GM19239 (cell line): ENCODE results near the gene VANGL1.

ENCODE experiments used
- DNase-seq: peaks from one replicate; pipeline ENCODE4 v3.0.0; 2011; ENCODE audit warnings: low spot score; ENCODE audit not compliant: insufficient read length
- FAIRE-seq: peaks from 2 replicates; lab custom pipeline; 2011; peaks lifted over from hg19 to GRCh38; lab: Jason Lieb, UNC

VANGL1 gene

DNA sequence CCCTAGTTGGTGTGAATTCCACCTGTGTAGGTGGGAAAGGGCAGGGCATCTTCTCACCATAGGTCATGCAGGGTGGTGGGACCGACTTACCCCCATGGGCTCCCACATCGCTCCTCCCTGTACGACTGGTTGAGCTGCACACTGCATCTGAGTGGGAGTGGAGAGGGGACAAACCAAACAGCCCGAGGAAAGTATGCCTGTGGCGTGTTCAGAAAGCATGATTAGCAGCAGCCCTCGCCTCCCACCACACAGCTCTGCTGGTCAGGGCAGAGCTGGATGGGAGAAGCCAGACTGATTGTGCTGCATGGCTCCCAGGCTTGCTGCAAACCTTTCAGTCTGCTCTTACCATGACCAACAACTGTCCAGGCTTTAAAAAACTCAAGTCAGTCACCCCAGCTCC is 24.4 kb downstream of the VANGL1 start:
- DNase-seq (no peak), FAIRE-seq (no peak)

DNA sequence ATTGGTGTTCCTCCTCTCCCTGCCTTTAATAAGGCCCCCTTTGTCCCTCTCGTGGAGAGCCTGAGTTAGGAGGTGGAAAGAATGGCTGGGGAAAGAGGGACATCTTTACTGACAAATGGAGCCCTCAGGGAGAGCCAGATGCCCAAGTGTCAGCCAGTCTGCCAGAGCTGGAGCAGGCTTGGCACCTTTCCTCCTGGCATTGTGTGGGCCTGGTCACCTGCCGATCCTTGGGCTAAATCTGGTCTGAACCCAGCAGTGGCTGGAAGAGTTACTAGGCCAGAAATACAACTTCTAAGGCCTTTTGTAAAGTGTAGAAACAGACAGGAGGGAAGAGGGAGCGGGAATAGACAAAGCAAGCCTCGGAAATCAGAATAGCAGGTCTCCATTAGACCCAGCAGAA is 24.9 kb downstream of the VANGL1 start:
- DNase-seq, result no peak
- no peak for FAIRE-seq

DNA sequence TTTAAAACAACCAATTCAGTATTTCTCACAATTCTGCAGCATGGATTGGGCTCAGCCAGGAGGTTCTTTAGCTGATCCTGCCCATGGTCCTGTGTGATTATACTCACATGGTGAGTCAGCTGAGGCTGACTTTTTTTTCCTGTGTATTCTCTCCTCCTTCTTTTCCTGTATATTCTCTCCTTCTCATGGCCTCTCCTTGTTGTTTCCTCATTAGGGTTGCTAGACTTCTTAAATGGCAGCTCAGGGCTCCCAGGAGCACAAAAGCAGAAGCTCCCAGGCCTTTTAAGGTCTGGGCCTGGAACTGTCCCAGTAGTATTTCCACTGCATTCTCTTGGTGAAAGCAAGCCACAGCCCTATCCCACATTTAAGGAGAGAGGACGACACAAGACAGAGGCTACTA is 26.8 kb downstream of the VANGL1 start:
- no peak for FAIRE-seq
- no peak for DNase-seq

DNA sequence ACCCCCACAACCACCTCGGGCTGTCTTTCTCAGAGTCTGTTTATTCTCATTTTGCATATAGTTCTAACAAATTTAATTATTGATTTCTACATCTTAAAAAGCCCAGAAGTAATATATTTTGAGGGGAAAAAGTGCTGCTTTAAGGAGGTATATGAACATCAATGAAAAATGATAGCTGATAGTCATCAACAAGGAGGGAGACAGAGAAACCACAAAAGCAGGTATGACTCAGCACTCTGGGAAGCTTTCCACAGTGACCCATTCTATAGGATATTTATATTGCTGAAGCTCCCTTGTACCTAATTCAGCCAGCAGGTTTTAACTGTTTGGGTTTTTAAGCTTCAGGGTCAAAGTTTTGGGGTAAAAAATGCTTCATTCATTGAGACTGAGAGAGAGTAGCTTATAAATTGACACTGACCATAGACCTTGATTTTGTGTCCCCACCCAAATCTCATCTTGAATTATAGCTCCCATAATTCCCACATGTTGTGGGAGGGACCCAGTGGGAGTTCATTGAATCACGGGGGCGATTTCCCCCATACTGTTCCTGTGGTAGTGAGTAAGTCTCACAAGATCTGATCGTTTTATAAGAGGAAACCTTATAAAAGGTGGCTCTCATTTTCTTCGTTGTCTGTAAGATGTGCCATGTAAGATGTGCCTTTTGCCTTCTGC is 27.4 kb downstream of the VANGL1 start:
- DNase-seq, result no peak
- no peak for FAIRE-seq

DNA sequence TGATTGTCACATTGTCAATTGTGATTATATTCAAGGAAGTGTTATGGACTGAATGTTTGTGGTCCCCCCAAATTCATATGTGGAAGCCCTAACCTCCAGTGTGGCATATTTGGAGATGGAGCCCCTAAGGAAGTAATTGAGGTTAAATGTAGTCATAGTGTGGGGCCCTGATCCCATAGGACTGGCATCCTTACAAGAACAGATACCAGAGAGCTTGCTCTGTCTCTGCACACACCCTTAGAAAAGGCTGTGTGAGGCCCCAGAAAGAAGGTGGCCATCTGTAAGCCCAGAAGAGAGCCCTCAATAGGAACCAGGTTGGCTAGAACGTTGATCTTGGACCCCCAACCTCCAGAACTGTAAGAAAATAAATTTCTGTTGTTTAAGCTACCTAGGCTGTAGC is 28.1 kb downstream of the VANGL1 start:
- DNase-seq (no peak), FAIRE-seq (no peak)

DNA sequence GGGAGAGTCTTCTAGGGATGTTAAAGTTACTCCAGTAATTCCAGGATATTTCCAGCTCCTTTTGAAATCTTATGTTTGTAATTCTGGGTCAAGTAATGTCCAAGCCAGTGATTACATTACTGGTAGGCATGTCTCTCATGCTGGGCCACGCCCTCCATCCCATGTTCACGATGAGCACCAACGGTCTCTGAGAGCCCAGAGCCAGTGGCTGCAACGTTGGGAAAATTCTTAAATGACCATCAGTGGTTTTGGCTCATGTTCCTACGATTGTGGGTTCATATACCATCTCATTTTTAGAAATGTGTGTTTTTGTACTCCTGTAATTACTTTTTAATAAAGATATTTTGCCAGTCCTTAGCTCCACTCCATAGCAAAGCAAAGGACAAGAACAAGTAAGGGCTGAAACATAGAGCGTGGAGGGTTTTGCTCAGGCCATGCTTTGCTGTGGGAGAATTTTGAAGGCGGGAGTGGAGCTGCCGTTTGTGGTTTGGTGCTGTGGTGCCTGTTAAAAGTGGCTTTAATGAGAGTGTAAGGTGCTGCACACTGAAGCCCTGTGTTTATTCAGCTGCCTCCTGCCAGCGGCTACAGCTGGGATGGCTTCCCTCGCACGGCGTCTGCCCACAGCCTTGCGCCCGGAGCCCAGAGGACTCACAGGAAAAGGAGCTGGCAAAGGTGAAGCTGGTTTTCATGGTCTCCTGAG is 28.9 kb downstream of the VANGL1 start:
- DNase-seq (no peak), FAIRE-seq (no peak)

DNA sequence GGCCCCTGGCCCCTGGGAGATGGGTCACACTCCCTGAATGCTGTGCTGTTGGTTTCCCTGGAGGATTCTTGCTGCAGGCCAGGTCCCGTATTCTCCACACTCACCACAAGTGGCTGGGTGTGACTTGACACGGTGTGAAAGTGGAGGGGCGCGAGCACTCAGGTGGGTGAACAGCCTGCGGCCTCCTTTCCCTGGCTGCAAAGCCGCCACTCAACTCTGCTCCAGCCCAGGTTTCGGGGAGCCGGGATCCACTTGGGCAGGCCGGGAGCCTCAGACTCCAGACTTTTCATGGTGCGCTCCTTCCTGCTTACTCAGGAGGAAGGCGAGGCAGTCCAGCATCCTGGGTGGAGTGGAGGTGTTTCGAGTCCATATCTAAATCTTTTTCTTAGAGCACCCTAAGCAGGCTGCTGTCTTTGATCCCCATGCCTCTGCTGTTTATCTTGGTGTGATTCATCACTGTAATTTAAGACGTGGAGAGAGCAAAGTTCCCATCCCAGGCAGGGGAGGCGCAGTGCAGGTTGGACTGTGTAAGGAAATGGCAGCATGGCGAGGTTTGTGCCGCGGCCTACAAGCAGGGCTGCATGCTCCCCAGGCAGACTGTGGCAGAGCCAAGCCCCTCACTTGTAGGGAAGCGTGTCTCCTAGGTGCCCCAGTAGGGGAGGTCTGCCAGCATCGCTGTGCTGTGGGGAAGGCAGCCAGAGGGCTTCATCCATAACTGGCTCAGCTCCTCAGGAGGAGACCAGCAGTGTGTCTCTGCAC is 29.6 kb downstream of the VANGL1 start:
- no peak for DNase-seq

DNA sequence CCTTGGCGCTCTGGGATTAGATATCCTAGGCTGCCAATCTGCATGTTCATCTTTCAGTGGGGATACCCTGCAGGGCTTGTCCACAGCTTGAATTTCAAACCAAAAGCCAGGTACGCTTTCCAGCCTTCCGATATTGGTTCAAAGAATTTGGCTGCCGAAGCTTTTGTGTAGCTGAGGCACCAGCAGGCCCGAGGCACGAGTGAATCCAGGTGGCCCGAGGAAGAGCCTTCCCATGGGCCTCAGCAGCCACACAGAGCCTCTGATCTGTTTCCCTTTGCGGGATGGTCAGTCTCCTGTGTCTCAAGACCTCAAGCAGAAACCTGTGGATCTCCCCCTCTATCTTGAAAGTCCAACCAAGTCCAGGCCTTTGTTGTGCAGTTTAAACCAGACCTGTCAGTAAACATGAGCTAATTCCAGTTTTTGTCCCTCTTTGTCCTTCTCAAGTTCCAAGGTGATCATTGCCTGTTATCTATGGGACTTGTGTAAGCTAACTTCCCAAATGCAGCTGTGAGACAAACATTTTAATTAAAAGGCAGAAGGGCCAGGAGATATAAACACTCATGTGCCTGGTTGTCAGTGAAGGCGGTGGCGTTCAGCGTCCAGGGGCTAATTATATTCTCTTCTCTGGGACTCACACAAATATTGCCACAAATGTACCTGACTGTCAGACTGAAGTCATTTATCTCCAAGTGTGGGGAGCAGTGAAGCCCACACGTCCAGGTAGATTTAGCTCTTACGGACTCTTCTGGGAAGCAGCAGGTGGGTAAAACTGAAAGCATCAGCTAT is 30.6 kb downstream of the VANGL1 start:
- DNase-seq, result no peak
- FAIRE-seq, result no peak

More for the DNA sequence above, 29.6 kb downstream of the VANGL1 start:
- no peak for FAIRE-seq

DNA sequence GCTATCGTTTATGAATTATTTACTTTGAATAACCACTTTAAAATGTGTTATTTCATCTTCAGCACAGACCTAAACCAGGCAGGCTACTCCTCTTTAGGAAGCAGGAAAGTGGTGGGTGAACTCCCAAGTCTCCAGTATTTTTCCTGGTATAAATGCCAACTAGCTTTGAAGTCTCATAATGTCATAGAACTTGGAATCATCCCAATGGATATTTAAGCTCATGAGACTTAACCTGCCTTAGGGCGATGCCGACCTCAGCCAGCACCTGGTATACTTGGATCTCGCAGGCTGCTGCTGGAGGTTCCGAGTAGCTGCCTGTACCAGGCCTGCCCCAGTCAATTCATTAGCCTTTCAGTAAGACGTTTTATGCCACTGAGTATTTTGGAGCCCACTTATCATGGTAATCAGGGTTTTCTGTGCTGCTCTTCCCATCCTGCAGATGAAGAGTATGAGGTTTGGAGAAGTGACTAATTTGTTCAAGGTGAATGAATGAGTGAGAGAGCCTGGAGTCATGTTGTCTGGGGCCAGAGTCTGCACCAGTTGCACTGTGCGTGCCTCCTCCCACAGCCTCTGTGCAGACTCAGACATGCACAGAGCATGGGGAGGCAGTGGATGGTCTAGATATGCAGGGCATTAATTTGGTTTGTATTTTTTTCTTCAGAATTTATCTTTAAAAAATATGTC is 34.9 kb downstream of the VANGL1 start:
- no peak for DNase-seq
- no peak for FAIRE-seq

DNA sequence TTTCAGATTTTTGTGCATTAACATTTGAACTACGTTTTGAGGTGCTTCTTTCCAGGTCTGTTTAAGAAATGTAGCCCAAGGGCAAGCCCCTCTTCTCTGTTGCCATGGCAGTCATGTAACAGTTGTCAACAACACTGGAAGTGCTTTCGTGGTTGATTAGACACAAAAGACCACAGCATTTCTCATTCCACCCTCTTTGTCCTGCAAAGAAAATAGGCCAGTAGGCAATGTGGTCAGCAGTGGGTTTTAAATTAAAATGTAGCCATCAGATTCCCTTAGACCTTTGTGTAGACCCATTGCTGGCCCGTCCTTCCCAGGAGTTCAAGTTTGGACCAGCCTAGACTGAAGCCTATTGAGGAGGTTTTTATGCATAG is 35.4 kb downstream of the VANGL1 start:
- FAIRE-seq, result no peak
- DNase-seq, result no peak

DNA sequence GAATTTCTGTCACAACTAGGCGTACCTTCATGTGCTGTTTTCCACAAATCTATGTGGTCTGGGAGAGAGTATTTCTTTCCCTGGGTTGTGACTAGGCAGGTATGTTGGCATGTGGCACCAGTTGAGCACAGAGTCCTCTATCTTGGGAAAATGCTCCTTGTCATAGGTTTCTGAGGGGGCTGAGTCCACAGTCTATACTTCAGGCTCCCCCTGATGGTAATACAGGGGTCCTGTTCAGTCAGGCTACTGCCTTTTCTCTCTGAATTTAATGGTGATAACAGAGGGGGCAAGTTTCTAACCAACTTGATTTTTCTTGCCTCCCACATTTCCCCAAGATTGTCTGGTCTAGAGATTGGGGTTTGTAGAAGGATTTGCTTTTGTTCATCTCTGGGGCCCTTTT is 35.8 kb downstream of the VANGL1 start:
- DNase-seq (no peak), FAIRE-seq (no peak)

DNA sequence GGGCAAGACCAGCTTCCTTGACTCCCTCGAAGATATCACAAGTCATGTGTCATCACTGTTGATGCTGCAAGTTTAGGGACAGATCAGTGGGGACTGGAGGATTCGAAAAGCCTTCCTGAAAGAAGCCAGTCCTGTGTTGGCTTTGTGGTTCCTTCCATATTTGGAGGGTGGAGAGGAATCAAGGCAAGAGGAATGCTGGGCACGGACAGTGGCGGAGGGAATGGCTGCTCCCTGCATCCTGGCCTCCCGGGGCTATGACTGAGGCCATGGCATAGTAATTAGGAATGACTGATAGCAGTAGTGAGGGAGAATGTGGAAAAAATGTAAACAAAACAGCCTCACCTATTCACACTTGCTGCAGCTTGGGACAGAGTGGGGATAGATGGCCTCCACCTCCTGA is 36.4 kb downstream of the VANGL1 start:
- FAIRE-seq (no peak), DNase-seq (no peak)

DNA sequence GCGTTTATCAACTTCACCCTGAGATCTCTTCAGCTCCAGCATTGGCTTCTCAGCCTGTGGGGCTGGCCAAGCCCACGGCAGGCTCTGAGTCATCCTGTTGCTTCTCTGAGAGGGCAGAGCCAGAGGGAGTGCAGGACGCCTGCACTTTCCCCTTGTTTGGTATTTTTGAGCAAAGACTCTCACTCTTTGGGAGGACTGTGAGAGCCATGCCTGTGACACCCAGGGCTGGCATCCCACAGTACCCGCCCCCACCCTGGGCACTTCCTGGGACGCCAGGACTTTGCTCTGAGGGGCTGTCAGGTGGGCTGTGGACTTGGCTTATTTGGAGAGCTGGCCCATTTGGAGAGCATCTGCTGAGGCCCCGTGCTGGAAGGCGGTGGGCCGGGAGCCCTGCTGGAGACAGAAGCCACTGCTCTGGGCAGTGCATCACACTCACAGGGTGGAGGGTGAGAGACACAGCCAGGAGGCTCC is 37.4 kb downstream of the VANGL1 start:
- DNase-seq (no peak), FAIRE-seq (no peak)

DNA sequence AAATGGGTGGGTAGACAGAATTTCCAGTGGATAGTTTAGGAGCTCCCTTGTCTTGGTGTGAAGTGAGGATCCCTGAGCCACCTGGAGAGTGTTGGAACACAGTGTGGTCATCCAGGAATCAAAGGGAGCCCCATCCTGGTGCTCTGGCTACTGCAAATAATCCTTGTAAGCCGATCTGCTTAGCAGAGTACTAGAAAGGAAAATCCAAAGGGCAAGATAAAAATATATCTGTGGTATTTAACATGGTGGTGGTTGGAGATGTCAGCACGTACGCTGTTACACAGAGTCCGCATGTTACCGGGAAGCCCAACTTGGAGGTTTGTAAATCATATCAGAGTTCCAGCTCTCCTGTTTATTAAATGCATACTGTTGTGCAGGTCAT is 39.0 kb downstream of the VANGL1 start:
- no peak for FAIRE-seq

DNA sequence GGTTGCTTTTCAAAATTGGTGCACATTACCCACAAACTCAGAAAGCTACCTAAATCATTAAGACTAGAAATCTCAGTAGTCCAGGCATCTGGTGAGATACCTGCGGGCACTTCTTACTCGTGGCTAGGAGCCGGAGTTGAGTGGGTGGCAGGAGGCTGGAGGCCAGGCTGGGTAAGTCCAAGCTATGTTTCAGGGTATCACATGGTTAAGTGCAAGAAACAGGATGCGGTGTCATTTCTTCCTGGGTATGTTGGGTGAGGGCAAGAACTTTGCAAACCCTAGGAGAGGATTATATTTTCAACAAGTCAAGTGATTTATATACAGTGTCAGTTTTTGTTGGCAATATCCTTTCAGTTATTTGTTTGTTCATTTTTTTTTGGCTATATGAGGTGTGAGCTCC is 41.0 kb downstream of the VANGL1 start:
- DNase-seq (no peak), FAIRE-seq (no peak)

More for the DNA sequence above, 39.0 kb downstream of the VANGL1 start:
- no peak for DNase-seq

DNA sequence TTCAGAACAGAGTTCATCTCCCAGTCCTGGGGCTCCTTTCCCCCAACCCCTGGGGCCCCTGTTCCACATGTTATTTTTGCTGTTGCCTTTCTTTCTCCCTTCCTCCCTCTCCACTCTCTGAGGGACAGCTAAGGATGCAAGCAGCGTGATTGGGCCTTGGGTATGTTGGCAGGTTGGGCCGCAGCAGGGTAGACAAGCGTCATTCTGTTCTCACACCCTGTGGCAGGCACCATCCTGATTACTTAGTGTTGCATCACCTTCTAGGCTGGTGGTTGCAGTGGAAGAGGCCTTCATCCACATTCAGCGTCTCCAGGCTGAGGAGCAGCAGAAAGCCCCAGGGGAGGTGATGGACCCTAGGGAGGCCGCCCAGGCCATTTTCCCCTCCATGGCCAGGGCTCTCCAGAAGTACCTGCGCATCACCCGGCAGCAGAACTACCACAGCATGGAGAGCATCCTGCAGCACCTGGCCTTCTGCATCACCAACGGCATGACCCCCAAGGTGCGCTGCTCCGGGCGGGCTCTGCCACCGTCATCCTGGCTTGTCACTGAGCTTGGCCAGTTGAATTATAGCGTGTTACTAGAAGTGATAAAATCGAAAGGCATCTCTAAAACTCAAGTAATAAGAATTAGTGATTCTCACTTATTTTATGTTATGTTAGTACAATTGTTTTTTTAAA is 43.4 kb downstream of the VANGL1 start:
- no peak for DNase-seq
- FAIRE-seq, result no peak

DNA sequence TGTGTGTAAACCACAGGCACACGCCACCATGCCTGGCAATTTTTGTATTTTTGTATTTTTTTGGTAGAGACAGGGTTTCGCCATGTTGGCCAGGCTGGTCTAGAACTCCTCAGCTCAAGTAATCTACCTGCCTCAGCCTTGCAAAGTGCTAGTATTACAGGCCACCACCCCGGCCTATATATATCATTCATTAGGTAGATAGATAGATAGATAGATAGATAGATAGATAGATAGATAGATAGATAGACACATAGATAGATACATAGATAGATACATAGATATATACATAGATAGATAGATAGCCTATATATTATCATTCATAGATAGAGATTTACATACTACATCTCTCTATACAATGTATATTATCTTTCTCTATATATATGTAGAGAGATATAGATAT is 46.0 kb downstream of the VANGL1 start:
- DNase-seq (no peak), FAIRE-seq (no peak)

DNA sequence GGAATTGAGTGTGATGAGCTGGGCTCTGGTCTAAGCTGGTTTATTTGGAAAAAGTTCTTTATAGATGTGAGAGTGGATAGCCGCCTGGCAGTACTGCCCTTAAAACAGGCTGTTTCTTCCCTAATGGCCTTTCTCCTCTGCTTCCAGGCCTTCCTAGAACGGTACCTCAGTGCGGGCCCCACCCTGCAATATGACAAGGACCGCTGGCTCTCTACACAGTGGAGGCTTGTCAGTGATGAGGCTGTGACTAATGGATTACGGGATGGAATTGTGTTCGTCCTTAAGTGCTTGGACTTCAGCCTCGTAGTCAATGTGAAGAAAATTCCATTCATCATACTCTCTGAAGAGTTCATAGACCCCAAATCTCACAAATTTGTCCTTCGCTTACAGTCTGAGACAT is 49.2 kb downstream of the VANGL1 start:
- FAIRE-seq (no peak), DNase-seq (no peak)

DNA sequence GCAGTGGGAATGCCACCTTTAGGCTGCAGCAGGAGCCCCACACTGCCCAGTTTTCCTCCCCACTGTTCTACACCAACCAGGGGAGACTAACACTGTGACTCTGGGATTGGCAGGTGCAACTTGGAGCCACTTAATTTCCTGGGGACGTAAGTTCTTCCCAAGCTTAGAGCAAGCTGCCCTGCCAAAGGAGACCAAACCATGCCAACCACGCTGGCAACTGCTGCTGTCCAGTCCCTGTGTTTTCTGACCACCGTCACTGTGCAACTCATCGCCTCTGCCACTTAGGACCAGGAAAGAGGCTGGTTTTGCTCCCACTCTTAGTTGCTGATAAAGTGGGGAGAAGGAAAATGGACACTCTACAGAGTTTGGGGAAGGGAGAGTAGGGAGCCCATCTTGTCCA is 50.5 kb downstream of the VANGL1 start:
- FAIRE-seq, result no peak

More for the DNA sequence above, 50.5 kb downstream of the VANGL1 start:
- DNase-seq, result no peak
